KBM-7 (cell line): ENCODE measurements around the gene WBP1L.
A peak's percentile ranks its signal among the peaks of the same experiment; 100 is the strongest.
"Not testable (repeated sequence)": the region's sequence is repeated elsewhere in the genome, so short reads cannot be mapped to it uniquely, and the experiment has no call there.

Experiments used
- DNase-seq: peaks from one replicate; pipeline ENCODE4 v3.0.0-alpha.2; 2015
- in situ Hi-C: fragments of 300-500 bp; cut with MboI; formaldehyde crosslinking; loops from 2 replicates; pipeline ENCODE4 v1.14.3; 2020; ENCODE audit warnings: low sequenced_read_pairs, low pct_unique_long_range_greater_than_20kb, mixed read lengths

The WBP1L gene

DNA sequence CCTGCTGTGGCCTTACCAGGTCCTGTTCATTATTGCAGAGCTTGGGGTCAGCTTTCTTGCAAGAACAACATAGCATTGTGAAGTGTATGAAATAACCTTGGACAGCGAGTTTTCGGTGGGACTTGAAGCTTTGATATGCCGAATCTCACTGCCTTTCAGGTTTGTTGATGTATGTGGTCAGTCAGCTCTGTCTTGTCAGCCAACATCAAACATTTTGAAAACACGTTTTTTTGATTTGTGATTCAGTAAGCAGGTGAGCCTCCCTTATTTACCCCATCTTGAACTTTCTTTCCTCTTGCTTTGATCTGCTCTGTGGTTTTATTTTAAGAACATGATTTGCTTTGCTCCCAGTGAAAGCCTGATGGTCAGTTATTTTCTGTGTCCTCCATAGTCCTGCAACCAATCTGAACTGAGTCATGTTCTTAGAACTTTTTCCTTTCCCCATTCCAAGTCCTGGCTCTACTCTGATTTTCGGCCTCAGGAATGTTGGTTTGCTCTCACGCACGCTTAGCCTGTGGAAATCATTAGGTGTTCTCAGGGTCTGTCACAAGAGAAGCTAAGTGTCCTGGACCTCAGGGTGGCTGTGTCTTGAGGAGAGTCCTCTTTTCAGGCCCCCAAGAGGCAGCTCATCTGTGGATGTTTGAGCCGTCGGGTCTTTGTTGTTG, 8.7 kb downstream of the WBP1L start:
- in situ Hi-C loops = no loop called here
- no peak for DNase-seq

DNA sequence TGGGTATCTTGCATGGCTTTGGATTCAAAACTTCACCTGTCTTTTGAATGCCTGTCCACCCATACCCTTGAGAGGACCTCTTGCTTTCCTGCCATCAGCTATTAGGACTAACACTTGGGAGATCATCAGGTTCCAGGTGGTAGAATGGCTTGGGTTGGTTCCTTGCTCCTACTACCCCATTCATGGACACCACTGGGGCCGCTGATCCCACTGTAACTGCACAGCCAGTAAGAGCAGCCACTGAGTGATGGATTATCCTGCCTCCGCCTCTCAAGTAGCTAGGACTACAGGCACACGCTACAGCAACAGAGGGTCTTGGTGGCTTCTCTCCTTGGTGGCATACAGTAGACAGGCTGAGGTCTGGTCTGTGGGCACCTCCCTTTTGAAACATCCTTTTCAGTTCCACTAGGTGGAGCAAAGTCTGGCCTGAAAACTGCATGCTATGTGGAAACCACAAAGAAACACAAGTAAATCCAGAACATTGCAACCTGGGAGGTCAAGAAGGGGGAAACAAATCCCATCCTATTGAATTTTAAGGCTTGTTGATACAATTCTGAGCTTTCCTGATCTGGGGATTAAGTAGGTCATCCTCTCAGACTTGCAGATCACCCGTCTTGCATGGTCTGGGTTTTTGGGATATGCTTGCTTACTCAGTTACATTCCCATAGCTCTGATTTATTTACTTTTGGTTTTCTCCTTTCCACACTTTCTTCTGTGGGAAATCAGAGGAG, 9.4 kb downstream of the WBP1L start:
- in situ Hi-C loops = no loop called here
- DNase-seq = peak; percentile 60

DNA sequence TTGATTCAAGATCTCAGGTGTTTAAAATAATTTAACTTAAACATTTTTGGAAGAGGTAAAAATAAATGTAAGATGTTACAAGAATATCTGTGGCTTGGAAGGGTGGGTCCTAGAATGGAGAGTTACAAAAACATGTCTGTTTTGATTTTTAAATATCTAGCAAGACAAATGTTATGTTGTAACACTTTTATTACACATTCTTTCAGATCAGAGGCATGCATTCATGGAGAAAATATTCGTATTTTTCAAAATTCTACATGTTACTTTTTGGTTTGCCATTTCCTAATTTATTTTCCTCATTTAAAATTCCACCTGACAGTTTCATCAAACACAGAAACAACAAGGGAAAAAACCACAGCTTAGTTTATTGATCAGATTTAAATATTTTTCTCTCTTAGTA, 10.0 kb downstream of the WBP1L start:
- no peak for DNase-seq
- in situ Hi-C loops = no loop called here

DNA sequence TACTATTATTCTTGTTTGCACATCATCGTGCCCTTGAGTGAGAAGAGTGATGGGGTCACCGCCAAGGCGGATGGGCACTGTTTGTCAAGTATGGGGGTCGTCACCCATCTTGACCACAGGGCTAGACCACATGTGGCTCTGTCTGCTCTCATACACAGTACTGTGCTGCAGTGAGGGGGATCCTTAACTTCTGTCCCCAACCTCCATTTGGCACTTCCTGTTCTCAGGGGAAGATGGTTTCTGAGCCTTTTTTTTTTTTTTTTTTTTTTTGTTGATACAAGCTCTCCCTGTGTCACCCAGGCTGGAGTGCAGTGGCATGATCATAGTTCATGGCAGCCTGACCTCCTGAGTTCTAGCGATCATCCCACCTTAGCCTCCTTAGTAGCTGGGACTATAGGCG, 13.6 kb downstream of the WBP1L start:
- in situ Hi-C loops = no loop called here
- DNase-seq = peak; percentile 32

DNA sequence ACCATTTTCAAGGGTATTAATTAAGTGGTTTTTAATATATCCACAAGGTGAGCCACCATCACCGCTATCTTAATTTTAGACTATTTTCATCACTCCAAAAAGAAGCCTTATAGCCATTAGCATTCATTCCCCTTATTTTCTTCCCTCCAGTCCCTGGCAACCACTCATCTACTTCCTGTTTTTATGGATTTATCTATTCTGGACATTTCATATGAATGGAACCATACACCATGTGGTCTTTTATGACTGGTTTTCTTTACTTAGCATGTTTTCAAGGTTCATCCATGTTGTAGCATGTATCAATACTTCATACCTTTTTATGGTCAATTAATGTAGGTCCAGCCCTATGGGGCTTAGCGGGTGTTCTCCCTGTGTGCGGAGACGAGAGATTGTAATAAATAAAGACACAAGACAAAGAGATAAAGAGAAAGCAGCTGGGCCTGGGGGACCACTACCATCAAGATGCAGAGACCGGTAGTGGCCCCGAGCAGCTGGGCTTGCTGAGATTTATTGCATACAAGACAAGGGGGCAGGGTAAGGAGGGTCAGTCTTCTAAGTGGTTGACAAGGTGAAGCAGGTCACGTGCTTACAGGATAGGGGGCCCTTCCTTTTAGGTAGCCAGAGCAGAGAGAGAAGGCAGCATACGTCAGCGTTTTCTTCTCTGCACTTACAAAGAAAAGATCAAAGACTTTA, 14.6 kb downstream of the WBP1L start:
- in situ Hi-C loops = no loop called here
- DNase-seq = peak; percentile 46

DNA sequence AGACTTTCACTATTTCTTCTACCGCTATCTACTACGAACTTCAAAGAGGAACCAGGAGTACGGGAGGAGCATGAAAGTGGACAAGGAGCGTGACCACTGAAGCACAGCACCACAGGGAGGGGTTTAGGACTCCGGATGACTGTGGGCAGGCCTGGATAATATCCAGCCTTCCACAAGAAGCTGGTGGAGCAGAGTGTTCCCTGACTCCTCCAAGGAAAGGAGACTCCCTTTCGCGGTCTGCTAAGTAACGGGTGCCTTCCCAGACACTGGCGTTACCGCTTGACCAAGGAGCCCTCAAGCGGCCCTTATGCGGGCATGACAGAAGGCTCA, 15.2 kb downstream of the WBP1L start:
- DNase-seq, in situ Hi-C loops: not testable (repeated sequence)

DNA sequence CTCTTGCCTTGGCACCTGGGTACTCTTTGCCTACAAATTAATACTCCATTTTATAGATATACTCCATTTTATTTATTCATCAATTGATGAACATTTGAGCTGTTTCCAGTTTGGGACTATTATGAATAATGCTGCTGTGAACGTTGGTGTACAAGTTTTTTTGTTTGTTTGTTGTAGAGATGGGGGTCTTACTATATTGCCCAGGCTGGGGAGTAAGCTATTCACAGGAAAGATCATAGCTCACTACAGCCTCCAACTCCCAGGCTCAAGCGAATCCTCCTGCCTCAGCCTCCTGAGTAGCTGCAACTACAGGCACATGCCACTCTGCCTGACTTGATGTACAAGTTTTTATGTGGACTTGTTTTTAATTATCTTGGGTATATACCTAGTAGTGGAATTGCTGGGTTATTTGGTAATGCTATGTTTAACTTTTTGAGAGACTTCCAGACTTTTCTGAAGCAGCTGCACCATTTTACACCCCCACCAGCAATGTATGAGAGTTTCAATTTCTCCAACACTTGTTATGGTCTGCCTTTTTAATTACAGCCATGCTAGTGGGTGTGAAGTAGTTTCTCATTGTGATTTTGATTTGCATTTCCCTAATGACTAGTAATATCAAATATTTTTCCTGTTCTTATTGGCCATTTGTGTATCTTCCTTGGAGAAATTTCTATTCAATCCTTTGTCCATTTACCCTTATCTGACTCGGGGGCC, 15.9 kb downstream of the WBP1L start:
- in situ Hi-C loops = no loop called here
- no peak for DNase-seq

DNA sequence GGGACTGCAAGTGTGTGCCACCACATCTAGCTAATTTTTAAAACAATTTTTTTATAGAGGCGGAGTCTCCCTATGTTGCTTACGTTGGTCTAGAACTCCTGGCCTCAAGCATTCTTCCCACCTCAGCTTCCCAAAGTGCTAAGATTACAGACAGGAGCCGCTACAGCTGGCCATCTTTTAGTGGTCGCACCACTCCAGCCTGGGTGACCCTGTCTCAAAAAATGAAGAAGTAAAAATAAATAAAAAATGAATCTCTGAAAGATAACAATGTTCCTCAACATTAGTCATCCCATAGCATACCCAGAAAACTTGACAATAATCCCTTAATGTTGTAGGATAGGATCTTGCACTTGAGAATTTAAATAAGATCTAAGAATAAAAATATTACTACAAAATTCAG, 18.2 kb downstream of the WBP1L start:
- in situ Hi-C loops = no loop called here
- DNase-seq = no peak

DNA sequence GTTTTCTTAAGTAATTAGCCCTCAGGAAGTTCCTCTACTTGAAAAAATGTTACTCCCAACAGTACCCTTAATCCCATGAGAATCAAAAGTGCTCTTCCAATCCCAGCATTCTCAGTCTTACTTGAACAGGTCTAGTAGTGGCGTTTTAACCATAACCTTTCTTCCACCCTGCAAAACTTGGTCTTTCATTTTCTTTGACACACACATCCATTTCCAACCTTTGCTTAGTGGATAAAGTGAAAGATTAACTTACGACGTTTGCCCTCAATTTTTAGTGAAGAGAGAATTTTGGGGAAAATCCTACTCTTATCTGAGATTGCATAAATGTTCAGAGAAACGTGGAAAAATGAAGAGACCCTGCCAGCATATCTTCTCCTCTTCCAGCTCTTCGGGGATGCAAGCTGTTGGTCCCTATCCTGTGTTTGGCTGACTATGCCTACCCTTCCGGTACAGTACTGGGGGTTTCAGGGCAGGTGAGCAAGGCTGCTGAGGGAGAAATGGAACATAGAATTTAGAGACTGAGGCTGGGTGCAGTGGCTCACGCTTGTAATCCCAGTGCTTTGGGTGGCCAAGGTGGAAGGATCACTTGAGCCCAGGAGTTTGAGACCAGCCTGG, 18.8 kb downstream of the WBP1L start:
- no peak for DNase-seq
- in situ Hi-C loops = no loop called here

DNA sequence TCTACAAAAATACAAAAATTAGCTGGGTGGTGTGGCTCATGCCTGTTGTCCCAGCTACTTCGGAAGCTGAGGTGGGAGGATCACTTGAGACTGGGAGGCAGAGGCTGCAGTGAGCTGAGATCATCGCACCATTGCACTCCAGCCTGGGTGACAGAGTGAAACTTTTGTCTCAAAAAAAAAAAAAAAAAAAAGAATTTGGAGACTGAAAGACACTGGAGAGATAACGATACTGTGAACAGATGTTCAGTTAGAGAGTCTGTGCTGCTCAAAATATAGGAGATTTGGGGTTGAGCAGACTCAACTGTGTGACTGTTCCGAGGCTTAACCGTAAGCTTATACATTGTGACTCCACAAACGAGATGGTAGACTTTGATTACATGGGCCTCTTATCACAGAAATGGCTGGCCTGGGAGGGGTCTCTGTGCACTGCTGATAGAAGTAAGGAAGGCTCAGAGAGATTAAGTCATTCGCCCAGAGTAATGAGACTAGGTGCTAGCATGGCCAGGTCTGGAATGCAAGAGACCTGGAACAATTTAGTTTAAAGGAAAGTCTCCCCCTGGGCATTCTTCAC, 19.4 kb downstream of the WBP1L start:
- DNase-seq = no peak
- in situ Hi-C loops = no loop called here

DNA sequence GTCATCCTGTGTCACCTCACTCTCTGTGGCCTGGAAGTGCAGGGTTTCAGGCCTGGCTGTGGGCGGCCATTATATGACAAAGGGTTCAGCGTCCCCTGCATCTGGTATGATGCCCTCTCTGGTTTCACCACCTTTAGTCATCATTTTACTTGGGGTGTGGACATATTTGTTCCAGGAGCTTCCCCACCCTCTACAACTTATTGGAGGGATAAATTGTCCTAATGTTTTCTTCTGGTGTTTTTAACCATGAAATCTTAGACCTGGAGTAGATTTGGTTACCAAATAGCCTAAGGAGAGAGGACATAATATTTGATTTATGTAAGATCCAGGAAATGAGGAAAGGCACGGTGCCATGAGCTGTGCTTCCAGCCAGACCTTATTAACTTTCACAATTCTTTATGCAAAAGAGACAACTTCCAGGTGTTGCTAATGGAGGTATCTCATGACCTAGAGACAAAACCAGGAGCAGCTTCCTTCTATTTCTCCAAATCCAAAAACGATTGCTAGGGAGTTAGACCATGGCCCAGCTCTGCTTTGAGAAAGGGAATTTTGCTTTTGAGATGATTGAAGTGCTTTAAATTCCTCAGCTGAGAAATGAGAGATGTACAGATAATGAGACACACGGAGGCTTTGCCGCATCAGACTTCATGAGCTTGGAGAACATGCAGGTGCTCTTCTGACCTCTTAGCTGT, 20.9 kb downstream of the WBP1L start:
- no peak for DNase-seq
- in situ Hi-C loops = no loop called here

DNA sequence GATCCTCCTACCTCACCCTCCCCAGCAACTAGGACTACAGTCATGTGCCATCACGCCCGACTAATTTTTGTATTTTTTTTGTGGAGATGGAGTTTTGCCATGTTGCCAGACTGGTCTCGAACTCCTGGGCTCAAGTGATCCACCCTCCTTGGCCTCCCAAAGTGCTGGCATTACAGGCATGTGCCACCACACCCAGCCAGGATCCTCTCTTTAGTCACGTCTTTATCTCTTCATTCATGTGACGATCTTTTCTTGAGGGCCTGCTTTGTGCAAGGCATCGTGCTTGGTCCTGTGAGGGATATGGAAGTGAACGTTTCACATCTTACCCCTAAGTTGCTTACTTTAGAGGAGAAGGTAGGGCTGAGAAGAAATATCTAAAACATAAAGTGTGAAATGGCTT, 21.6 kb downstream of the WBP1L start:
- in situ Hi-C loops = no loop called here
- DNase-seq = no peak

DNA sequence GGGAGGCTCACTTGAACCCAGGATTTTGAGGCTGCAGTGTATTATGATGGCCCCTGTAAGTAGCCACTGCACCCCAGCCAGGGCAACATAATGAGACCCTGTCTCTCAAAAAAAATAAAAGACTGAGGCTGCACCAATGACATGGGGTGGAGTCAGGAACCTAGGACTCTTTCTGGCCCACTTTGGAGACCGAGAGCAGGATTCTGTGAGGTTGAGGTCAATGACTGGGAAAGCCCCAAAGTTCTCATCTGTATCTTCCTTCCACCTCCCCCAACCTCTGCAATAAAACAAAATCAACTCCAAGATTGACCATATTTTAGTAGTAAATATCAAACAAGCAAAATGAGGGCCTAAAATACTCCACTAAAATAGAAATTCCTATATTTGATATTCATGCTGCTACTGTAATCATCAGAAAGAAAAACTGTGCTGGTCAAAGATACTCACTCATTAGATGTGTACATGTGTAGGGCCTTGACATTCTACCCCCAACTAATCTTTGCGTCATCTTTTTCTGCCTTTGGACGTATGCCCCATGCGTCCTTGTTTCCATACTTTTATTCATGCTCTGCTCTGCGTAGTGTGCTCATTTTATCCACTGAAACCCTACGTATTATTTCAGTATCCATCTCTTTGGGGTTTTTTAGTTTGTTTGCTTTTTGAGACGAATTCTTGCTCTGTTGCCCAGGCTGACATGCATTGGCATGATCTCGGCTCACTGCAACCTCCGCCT, 23.8 kb downstream of the WBP1L start:
- DNase-seq = no peak
- in situ Hi-C loops = no loop called here

DNA sequence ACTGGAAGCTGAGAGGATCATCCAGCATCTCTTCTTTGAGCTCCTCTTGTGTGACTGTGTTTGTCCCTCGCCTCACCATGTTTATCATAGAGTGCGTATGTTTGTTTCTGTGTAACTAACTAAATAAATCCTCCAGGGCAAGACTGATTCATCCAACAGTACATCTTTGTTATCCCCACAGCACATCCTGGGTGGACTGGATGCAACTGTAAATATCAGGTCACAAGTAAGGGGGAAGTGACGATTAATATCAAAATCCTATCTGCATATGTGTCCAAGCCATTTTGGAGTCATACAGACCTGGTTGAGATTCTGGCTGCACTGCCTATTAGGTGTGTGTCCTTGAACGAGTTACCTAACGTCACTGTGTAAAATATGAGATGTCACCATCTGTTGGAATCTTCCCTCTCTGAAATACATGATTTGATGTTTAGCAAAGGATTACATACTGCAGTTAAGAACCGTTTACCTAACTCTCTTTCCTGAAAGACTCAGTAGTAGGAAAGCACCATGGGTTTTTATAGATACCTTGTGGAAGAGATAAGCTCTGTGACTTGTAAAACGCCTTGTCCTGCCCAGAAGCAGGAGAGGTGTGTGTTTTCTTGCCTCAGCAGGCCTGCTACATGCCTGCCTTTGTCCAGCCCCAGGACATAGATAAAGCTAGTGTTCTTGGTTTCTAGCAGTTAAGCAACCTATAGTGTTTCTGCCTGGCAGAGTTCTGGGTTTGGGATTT, 25.8 kb downstream of the WBP1L start:
- in situ Hi-C loops = no loop called here
- no peak for DNase-seq

DNA sequence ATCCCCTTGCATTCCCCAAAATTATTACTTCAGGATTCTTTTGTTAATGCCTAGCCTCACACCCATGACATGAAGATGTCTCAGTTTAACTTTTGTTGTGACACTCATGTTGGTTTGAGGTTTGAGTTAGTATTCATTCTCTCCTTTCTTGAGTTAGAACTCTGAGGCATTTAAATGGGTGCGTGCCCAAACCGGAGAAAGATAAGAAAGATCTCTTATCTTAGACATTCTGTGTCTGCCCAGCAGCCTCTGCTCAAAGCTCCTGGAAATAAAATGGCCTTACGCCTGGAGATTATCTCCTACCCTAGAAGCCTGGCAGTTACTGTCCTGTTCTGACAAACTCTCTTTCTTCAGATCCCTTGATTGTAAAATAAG, 26.3 kb downstream of the WBP1L start:
- in situ Hi-C loops = no loop called here
- DNase-seq = no peak

DNA sequence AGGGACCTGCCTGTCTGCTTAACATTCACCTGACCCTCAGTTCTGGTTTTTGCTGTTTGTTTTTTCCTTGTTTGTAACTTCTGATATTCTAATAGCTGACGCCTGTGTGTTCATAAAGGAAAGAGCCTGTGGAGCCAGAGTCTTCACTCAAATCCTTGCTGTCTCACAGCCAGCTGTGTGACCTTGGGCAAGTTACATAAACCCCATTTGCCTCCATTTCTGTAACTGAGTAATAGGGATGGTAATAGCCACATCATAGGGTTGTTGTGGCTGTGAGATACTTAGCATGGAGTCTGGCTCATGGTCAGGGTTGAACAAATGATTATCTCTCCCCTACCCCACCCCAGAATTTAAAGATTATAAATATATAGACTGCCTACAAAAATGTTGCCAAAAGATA, 27.0 kb downstream of the WBP1L start:
- in situ Hi-C loops = no loop called here
- no peak for DNase-seq

DNA sequence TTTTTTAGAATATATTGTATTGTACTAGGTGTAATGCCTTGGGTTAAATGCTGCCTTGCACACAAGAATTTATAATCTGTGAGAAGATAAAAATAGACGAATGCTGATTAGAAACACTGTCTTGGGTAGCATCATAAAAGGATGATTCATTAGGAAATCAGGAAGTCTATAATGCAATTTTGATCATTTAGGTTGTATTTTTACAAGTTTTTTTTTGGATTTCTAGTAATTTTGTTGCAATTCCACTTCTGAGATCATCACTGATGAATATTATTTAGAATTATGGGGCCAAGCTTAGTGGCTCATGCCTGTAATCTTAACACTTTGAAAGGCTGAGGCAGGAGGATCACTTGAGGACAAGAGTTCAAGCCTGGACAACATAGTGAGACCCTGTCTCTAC, 29.6 kb downstream of the WBP1L start:
- DNase-seq = no peak
- in situ Hi-C loops = no loop called here

DNA sequence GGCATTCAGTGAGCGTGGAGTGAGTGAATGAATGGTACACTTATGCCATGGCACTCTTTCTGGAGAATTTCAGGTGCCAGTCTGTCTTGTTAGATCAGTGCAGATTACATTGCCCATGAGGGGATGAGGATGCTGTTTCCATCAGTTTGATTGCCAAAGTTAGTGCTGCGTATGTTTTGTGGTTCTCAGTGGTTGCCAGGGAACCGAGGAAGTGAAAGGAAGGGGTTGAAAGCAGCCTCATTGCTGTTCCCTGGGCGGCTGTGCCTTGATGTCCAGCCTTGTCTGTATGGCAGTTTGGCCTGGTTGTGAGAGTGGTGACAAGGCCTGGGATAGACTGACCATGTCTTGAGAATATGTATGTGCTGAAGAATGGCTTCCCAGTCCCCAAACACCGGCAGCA, 30.2 kb downstream of the WBP1L start:
- peak; percentile 32 for DNase-seq
- in situ Hi-C loops = no loop called here
